Measurements from ENCODE around the gene PUM2.

PUM2 gene, protein sequence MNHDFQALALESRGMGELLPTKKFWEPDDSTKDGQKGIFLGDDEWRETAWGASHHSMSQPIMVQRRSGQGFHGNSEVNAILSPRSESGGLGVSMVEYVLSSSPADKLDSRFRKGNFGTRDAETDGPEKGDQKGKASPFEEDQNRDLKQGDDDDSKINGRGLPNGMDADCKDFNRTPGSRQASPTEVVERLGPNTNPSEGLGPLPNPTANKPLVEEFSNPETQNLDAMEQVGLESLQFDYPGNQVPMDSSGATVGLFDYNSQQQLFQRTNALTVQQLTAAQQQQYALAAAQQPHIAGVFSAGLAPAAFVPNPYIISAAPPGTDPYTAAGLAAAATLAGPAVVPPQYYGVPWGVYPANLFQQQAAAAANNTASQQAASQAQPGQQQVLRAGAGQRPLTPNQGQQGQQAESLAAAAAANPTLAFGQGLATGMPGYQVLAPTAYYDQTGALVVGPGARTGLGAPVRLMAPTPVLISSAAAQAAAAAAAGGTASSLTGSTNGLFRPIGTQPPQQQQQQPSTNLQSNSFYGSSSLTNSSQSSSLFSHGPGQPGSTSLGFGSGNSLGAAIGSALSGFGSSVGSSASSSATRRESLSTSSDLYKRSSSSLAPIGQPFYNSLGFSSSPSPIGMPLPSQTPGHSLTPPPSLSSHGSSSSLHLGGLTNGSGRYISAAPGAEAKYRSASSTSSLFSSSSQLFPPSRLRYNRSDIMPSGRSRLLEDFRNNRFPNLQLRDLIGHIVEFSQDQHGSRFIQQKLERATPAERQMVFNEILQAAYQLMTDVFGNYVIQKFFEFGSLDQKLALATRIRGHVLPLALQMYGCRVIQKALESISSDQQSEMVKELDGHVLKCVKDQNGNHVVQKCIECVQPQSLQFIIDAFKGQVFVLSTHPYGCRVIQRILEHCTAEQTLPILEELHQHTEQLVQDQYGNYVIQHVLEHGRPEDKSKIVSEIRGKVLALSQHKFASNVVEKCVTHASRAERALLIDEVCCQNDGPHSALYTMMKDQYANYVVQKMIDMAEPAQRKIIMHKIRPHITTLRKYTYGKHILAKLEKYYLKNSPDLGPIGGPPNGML

DNA sequence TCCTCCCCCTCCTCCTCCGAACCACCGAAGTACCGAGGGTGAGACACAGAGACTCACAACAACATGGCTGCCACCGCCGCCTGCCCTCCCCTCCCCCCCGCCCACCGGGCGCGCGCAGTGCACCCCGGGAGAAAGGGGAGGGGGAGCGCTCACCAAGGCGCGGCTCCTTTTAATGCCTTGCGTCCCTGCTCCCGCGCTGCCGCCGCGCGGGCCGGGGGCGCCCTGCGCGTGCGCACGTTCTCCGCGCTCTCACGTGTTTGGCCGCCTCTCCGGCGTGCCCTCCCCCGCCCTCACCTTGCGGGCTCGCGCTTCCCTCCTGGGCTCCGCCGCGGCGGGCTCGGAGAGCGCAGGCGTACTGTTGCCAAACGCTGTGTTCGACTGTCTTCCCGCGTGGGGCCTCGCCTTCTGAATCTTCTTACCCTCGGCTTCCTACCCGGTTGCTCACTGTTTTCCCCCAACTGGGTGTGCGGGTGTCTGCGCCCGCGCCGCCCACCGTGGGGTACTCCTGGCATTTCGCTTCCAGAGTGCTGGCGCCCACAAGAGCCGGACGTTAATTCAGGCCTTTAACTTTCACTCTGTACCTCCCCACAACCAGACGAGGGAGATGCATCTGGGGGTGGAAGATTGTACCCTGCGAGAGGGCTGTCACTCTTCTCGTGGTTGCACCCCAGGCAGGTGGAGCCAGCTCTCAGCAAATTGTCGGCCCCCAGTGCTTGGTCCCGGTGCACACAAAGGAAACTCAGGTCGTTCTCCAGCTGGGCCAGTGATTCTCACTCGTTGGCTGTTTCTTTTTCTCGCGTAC, at the start of gene PUM2:
TSS of gene PUM2 (minus strand) at position 92 of the 802 bp plus-strand sequence. CDS start 23,484 bp downstream, outside the sequence.
- TF ChIP-seq POLR2A (IDR thresholded peaks at IDR 0.05; ENCODE audit: low read depth, low read length), result peak; percentile 72
- peak; percentile 83 for FAIRE-seq
- DNase-seq (ENCODE audit: insufficient read length, low spot score), result peak; percentile 84

DNA sequence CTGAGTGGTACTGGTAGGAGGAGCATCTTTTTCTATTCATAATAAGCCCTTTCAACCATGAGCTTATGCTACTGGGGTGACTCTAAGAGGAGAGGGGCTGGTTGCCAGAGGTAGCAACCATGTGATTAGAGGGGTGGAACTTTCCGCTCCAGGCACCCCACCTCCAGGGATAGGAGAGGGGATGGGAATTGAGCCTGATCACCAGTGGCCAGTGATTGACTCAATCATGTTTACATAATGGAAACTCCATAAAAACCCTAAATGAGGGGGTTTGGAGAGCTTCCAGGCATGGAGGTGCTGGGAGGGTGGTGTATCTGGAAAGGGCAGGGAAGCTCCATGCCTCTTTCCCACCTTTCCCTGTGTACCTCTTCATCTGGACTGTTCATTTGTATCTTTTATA, 49.7 kb upstream of the PUM2 start:
- FAIRE-seq (no peak), DNase-seq (ENCODE audit: insufficient read length, low spot score) (no peak)
- no peak for TF ChIP-seq POLR2A (IDR thresholded peaks at IDR 0.05; ENCODE audit: low read depth, low read length)

DNA sequence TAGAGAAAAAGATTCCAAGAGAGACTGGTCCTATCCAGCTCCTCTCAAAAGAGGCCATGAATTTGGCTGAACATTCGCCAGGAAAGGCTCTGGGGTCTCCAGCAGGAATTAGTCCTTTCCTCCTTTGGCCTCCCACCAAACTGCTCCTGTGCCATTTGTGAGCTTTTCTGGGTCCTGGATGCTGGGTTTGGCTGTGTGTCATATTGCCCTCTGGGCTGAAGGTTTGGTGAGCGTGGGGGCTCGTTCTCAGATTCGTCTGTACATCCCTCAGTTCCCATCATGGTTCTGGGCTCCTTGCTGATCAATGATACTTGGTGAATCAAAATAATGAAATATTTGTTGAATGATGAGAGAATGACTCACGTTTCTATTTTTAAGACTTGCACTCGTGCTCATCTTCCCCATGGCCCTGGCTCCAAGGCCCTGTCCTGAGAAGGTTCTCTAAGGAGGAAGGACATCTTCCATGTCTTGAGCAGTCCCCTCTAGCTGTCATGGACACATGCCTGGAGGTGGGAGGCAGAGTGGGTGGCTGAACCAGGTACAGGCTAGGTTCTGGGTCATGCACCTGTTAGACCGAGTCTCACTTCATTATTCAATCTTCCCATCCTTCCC, 48.4 kb upstream of the PUM2 start:
- no peak for DNase-seq (ENCODE audit: insufficient read length, low spot score)
- no peak for TF ChIP-seq POLR2A (IDR thresholded peaks at IDR 0.05; ENCODE audit: low read depth, low read length)
- no peak for FAIRE-seq

DNA sequence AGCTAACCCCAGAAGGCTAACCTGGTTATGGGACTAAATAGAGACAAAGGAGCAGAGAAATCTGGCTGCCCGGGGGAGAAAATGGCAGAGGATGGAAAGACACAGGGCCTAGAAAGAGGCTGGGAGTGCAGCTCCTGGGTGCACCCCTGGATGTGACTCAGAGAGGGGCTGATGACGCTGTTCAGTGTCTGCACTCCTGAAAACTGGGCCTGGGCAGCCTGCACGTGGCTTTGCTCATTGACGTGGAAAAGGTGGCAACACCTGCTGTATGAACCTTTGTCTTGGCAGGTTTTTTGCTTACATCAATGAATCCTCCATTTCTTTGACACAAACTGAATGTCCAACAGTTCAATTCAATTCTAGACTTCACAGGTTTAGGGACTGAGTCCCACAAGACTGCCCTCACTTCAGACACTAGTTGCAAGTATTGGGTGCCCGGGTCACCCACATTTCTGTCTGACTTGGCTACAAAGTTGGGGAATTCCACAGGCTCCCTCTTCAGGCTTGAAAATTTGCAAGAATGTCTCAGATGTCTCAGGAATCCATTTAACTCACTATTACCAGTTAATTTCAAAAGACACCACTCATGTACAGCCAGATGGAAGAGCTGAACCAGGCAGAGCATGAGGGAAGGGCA, 47.3 kb upstream of the PUM2 start:
- DNase-seq (ENCODE audit: insufficient read length, low spot score) (no peak), FAIRE-seq (no peak)

DNA sequence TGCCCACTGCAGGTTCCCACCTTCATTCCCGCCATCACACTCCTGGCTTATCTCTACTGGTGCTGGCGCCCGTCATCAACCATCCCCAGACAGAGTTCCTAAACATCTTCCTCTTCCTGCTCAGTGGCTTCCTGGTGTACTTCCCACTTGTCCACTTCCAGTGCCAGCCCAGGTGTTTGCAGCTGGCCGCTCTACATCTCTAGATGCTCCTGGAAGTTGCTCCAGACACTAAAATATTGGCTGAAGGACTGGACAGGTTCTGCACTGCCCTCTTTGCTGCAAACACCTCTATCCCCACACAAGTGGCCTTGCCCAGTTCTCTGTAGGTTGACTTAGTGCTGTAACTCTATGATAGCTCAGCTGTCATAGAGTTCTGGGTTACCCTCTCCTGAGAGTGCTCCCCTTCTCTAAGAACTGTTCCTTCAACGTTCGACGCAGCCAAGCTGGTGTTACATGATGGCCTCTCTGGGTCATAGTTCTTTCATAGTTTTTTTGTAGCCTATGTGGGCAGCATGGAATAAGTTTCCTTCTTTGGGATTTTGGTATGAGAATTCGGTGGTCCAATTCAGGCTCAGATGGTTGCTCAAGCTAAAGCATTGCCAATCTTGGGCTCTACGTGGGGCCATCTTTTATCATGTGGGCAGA, 45.8 kb upstream of the PUM2 start:
- DNase-seq (ENCODE audit: insufficient read length, low spot score), result no peak
- no peak for FAIRE-seq
- TF ChIP-seq POLR2A (IDR thresholded peaks at IDR 0.05; ENCODE audit: low read depth, low read length), result no peak

More for the DNA sequence above, 47.3 kb upstream of the PUM2 start:
- no peak for TF ChIP-seq POLR2A (IDR thresholded peaks at IDR 0.05; ENCODE audit: low read depth, low read length)

DNA sequence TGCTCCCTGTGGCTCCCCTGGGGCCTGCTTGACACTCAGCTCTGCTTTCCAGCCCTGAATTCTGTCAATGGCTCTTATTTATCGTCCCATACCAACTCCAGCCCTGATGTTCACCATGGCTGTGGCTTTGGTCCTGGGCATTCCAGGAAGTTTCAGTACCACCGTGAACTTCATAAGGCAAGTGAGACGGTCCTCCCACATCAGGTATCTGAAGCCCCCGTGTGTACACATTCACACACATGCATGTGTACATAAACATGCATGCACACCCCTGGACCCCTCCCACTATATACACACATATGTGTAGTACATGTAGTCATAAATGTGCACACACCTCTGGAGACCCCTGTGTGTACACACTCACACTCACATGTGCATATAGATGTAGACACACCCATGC, 43.3 kb upstream of the PUM2 start:
- DNase-seq (ENCODE audit: insufficient read length, low spot score) (no peak), FAIRE-seq (no peak)
- TF ChIP-seq POLR2A (IDR thresholded peaks at IDR 0.05; ENCODE audit: low read depth, low read length), result no peak

DNA sequence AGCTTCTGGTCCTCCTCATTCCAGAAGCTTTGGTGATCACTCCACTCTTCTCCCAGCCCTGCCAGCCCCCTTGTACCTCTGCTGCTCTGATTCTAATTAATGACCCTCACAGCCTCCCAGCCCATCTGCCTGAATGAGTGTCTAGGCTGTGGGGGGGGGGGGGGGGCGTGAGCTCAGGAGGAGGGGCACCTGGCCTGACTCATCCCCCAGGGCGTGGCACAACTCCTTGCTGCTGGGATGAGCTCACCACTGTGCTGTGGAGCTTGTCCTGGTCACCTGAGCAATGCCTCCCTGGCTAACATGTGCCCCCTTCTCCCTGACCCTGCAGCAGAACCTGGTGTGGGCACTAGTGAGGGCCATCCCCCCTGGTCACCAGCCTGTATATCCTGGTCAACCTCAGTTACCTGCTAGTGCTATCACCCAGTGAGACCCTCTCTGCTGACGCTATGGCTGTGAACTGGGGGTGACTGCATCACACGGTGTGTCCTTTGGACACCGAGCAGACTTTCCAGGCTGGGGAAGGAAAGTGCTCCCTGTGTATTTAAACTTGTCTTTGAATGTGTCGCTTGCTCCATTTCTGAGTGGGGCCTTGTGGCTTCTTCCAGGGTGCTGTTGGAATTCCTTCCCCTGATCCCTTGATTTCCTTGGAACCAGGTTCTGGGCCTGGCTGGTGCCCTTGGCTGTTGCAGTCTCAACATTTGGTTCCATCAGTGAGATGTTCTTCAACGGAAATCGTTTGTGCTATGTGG, 41.5 kb upstream of the PUM2 start:
- TF ChIP-seq POLR2A (IDR thresholded peaks at IDR 0.05; ENCODE audit: low read depth, low read length), result no peak
- DNase-seq (ENCODE audit: insufficient read length, low spot score) (peak; percentile 35), FAIRE-seq (no peak)

DNA sequence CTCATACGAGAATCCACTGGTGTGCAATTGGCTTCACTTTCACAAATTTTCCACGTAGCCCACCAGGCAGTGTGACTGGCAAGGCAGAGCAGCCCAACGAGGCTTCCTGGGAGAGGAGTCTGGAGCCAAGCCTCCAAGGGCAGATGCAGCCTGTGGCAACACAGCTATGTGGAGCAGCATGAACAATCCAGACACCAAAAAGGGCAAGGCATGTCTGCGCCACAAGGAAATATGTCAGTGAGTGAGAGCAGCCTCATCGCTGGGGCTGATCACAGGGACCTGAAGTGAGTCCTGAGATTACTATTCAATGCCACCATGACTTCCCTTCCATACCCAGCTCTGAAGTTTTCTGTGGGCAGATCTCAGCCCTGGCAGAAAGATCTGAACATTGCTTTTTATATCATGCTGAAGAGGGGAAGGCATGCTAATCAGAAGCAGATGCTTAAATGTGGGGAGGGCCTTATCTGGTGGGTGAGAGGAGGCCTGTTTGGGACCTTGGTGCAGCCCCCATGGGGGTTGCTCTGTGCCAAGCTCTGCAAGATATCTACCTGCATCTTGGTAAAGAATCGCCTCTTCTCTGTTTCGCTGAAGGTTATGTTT, 40.0 kb upstream of the PUM2 start:
- no peak for FAIRE-seq

DNA sequence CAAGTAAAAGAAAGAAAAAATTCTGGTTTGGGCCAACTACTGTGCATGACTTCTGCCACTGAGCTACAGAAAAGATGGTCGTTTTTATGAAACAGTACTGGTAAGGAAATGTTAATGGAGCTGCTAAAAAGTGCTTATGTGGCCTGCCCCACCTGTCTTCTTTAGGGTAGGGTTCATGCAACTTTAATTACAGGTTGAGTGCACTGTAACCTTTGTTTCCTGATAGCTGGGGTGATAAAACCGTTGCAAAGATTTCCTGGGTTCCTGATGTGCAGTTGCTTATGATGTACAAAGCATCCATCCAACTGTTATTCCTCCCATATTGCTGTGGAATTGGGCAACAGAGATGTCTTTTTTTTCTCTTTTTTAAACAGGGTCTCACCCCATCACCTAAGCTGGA, 34.3 kb upstream of the PUM2 start:
- TF ChIP-seq POLR2A (IDR thresholded peaks at IDR 0.05; ENCODE audit: low read depth, low read length), result no peak
- FAIRE-seq, result no peak
- no peak for DNase-seq (ENCODE audit: insufficient read length, low spot score)

More for the DNA sequence above, 40.0 kb upstream of the PUM2 start:
- no peak for TF ChIP-seq POLR2A (IDR thresholded peaks at IDR 0.05; ENCODE audit: low read depth, low read length)
- no peak for DNase-seq (ENCODE audit: insufficient read length, low spot score)

DNA sequence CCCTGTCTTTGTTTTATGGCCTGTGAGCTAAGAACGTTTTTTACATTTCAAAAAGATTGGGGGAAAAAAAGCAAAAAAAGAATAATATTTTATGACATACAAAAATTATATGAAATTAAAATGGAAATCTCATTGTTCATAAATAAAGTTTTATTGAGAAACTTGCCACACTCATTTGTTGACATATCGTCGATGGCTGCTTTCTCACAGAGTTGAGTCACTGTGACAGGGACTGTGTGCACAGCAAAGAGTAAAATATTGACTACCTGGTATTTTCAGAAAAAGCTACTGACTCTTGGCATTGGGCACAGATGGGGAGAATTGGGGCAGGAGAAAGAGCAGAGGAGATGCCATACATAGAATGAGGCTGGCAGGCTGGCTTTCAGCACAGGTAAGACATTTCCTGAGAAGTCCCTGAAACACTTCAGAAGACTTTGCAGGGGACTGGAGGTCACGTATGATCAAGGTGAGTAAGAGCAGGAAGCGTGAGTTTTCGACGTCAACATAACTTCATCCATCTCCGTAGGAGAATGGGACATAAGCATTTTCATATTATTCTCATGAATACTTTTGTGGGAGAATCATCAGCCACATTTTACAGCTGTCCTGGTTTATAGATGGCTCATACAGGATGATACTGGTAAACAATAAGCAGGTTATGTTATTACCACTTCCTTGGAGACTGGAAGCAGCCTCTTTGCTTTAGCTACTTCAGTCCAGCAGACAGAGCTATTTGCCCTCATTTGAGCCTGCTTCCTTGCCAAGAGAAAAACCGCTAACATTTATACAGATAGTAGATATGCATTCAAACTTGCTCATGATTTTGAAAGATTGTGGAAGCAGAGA, 32.5 kb upstream of the PUM2 start:
- DNase-seq (ENCODE audit: insufficient read length, low spot score) (no peak), FAIRE-seq (no peak)
- TF ChIP-seq POLR2A (IDR thresholded peaks at IDR 0.05; ENCODE audit: low read depth, low read length), result no peak

All from H54 (cell line).